GM18861 (cell line): ENCODE results near the gene RTN4R.
"Not testable (repeated sequence)": the region's sequence is repeated elsewhere in the genome, so short reads cannot be mapped to it uniquely, and the experiment has no call there.

Source experiments
- ATAC-seq: cut with Tn5 transposase; IDR thresholded peaks from one replicate; pipeline ENCODE4 v1.9.1; 2021; ENCODE audit not compliant: unreplicated experiment

RTN4R gene

DNA sequence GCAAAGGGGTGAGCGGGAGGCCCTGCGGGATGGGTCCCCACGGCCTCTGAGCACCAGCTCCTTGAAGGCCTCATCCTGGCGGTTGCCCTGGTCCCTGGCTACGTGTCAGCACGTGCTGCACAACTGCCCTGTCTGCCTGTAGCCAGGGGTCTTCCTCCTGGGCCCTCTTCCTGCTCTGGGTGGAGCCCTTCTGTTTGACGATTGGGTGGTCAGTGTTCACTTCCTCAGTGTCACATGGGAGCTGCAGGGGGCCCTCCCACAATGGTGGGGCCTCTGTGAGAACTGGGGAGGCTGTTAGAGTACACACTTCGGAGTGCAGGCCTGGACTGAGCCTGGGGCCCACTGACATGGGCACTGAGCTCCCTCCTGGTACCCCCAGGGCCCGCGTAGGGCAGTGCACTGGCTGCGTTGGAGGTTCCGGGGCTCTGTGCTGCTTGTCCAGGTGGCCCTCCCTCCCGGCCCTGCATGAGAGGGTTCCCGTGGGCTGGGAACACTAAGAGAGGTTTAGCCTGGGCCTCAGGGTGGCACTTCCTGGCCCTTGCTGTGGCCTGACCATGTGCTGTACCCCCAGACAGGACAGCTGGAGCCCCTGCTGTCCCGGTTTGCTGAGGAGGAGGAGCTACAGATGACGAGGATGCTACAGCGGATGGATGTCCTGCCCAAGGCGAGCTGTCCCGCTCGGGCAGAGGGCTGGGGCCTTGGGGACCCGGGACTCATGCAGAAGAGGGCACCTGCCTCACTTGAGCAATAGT, 38.0 kb upstream of the RTN4R start:
- ATAC-seq: no peak

DNA sequence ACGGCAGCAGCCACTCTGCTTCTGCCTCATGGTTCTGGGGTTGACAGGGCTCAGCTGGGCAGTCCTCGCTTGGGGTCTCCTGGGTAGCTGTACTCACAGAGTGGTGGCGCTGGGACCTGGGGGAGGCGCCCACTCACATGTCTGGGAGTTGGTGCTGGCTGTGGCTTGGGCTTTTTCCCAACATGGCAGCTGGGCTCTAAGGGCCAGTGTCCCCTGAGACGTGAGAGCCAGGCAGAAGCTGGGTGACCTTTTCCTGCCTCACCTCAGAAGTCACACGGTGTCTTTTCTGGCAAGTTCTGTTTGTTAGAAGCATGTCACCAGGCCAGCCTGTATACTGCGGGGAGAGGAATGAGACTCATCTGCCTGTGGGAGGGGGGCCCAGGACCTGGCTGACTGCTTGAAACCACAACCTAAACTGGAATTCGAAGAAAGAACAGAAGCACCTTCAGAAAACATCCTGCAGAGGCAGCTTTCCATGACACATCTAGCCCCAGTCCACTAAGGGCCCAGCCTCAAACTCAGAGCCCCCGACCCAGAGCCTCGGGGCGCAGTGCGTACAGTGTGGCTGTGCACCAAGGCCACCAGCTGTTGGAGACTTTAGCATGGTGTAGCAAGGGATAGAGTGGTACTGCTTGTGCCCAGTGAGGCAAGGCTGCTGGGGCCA, 37.2 kb upstream of the RTN4R start:
- not testable (repeated sequence) for ATAC-seq

DNA sequence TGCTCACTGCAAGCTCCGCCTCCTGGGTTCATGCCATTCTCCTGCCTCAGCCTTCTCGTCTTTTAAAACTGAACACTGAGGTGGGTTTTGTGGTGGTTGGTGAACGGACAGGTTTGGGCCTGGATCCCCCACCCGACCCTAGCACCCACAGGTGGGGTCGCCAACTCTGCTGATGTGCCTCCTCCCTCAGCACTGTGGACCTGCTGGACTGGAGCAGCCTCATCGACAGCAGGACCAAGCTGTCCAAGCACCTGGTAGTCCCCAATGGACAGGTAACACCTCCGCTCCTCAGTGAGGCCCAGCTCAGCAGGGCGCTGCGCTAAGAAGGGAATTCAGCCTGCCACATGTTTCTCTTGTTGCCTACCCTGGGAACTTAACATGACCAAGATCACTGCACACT, 36.5 kb upstream of the RTN4R start:
- ATAC-seq: no peak

DNA sequence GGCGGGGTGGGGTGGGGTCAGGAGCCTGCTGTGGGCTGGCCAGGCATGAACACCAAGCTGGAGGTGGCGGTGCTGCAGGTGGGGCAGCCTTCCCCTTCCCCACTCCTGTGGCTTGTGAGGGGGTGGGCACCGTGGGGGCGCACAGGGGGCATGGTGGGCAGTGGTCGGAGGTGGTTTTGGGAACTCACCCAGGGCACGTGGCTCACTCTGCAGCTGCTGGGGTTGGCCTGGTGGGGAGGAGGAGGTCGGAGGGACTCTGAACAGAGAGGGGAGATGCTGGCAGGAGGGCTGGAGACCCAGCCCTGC, 35.1 kb upstream of the RTN4R start:
- ATAC-seq: not testable (repeated sequence)

DNA sequence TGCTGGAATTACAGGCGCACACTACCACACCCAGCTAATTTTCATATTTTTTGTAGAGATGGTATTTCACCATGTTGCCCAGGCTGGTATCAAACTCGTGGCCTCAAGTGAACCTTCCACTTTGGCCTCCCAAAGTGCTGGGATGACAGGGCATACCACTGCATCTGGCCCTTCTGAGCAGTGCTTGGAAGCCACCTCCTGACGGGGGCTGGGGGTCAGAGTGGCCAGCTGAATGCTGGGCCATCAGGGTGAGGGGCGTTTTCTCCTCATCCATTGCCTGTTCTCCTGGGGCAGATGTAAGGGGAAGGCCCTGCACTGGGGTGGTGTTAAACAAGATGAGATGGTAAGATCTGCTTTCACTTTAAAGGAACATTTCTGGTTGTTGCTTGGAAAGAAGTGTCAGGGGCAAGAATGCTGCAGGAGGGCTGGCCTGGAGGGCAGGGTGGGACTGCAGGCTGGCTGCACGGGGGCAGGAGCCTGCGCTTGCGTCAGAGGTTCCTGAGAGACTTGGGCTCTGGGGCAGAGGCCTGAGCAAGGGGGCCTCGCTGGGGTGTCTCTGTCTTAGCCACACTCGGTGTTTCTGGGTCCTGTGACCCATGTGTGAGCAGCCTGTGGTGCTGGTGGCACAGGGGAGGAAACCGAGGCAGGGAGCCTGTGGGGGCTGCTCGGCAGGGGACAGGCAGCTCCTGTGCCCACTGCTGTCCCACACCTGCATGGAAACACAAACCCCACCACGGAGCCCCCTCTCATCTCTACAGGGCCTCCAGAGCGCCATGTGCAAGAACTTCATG, 34.5 kb upstream of the RTN4R start:
- ATAC-seq: no peak

DNA sequence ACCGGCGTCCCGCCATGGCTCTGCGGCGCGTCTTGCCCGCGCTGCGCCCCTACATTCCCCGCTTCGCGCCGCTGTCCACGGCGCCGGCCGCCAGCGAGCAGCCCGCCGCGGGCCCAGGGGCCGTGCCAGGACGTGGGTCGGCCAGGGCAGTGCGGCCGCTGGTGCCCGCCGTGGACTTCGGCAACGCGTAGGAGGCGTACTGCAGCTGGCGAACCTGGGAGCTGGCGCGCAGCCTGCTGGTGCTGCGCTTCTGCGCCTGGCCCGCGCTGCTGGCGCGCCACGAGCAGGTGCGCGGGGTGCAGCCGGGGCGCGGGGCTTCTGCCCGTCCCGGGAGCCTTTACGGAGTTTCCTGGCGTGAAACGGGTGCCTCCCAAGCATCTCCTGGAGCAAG, 31.6 kb upstream of the RTN4R start:
- ATAC-seq: no peak

DNA sequence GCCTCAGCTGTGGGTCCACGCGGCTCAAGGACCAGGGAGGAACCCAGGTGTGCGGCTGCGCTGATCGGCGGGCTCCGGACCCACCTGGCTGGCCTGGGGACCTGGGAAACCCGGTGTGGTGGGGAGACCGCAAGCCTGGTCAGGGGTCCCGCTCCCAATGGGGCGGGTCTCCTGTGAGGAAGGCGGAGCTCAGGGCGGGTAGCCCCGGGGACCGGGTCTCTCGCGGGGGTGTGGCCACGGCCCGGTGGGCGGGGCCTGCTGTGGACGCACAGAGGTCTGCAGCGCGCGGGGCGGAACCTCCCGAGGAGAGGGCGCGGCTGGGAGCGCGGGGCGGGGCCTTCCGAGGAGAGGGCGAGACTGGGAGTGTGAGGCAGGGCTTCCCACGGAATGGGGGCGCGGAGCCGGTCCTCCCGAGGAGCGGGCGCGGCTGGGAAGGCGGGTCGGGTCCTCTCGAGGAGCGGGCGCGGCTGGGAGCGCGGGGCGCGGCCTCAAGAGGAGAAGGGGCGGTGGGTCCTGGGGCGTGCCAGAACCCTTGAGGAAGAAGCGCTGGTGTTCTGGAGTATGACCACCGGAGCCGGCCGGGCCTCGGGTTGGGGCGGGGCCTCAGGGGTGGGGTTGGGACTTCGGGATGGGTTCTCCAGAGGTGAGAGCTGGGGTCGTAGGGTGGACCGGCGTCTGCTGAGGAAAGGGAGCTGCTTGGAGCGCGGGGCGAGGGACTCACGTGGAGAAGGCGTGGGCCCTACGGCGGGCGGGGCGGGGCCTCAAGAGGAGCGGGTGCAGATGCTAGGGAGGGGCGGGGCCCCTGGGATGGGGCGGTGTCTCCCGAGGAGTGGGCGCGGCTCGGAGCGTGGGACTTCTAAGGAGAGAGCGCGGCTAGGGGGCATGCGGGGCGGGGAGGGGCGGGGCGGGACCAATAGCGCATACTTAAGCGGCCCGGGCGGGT, 31.0 kb upstream of the RTN4R start:
- no peak for ATAC-seq

DNA sequence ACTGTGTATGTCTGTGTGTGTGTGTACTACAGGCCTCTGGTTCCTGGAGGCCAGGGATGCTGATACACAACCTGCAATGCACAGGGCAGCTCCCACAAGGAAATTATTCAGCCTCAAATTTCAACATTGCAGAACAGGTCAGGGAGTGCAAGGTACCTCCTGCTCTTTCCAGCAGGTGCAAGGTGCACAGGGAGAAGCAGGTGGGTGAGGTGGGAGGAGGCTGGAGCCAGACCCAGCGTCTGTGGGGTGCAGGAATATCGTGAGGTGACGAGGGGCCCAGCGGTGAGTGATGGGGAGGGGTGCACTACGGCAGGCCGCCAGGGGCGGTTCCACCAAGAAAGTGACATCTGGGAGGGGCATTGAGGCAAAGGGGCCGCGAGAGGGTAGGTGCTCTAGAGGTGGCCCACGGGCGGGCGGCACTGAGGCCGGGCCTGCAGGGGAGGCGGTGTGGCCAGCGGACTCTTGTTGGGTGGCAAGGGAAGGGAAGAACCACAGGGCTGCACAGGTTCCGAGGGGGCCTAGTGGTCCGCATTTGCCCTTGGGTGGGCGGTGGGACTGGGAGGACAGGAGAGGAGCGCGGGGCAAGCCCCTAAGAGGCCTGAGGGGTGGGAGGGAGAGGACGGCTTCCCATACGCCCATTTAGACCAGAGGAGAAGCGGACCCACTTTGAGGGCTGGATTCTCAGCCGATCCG, 30.1 kb upstream of the RTN4R start:
- ATAC-seq: no peak

DNA sequence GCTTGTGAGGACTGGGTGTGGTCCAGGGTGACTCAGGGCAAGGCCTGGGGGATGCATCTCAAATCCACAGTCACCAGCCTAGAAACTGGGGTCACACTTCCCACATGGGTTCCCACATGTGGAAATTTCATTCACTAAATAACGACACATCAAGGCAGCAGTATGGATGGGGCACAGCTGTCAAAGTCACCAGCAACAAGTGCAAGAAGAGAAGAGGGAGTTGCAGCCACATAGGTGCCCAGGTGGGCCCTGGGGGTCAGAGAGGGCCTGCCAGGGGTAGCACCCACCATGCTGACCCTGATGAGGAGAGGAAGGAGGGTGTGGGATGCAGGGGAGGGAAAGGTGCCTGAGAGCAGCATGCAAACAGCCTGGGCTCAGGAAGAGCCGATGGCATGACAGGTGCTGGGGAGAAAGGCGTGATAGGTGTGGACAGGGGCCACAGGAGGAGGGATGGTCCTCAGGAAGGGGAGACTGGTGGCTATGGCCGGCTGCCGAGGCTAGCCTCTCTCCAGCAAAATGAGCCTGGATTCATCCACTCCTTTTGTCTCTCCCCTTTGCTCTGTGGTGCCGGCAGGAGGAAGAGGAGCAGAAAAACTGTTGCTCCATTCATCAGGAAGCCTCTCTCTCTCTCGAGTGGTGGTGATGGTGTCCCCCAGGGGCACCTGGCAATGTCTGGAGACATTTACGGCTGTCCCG, 29.4 kb upstream of the RTN4R start:
- ATAC-seq: no peak

DNA sequence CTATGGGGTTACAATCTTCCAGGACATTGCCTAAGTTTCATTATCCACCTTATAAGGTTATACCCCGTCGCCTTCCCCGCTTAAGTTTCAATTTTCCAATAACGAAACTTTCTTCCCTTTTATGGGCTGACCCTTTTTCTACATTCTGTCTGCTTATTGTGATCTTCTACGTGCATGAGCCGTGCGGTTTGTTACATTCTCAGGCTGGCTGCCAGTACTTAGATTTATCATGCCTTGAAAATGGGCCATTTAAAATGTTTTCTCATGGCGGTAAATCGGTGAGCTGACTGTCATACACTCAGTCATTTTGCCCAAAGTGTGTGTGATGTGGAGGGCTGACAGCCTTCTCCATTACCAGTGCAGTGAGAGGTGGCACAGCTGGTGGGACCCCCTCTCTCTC, 28.5 kb upstream of the RTN4R start:
- no peak for ATAC-seq

DNA sequence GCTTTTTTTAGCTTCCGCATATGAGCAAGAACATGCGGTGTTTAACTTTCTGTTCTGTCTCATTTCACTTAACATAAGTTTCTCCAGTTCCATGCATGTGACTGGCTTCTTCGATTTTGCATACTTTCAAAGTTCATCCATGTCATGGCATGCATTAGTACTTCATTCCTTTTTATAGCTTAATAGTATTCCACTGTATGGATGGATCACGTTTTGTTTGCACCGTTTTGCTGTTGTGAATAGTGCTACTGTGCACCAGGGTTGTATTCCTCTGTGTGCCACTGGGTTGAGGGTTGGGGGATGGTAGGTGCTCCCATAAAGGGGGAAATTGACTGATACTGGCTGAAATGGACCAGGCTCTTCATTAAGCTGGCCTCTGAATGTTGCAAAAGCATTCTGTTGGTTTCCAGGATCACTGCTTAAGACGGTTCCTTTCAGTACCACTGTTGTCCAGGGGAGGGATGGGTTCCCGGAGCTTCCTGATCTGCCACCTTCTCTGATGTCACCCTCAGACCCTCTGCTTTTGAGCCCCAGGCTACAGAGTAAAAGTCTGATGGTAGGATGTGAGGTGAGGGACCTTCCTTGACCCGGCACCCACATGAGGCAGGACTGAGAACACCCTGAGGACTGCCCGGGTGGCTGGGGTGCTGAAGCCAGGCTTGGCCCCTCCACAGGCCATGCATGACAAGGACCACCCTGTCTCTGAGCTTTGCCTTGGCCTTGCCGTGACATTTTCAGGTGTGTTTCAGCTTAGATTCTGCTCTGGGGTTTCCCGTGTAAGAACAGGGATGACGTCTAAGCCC, 27.3 kb upstream of the RTN4R start:
- ATAC-seq: no peak

DNA sequence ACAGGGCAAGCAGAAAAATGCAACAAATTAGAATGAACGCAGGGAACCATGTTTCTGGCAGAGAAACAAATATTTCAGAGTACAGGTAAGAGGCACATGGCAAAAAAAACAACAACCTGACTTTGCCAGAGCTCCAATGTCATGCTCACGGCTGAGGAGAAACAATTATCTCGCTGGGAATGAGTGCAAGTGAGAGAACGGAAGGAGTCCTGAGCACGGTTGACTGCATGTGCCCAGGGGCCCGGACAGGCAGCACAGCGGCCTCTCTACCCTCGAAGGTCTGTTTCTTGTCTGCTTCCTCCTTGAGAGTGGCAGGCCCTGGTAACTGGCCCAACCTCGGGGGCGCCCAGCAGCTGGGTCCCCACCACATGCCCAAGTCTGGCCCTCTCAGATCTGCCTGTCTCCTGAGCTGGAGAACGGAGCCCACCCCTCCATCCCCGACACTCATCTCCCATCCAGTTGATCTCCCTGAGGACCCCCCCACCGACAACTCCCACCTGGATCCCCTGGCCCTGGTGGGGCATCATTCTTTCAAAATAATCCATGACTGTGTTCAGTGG, 24.6 kb upstream of the RTN4R start:
- ATAC-seq: no peak

DNA sequence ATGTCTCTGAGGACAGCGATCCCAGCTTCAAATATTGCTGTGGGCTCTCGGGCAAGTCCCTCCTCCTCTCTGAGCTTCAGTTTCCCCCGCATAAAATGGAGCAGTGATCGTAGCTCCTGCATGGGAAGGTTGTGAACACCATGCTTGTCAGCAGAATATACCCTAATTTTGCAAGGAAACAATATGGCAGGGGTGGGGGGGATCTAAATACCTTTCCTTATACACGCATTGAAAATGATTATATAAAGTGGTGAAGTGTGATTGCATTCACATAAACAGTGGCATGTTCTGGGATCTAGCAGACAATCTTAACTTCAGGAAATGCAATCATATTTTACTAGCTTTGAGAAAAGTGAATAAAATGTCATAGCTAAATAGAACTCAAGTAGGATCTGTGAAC, 24.0 kb upstream of the RTN4R start:
- ATAC-seq: no peak

DNA sequence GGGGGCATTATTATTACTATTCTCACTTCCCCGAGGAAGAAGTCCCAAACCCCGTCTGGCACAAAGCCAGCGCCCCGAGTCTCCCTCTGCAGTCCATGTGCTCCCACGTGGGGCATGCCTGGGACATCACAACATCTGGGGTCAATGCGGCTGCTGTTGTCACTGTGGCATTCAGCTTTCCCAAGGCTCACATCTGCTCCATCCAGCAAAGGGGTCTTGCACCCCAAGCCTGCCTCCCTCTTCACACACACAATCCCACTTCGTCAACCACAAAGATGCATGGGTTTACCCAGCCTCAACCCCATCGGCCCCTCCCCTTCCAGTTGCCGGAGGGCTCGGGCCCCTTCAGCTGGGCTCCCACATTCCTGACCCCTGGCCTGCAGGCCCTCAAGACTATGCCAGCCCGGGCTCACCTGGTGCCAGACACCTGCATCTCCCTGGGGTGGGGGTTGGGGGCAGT, 23.5 kb upstream of the RTN4R start:
- no peak for ATAC-seq

DNA sequence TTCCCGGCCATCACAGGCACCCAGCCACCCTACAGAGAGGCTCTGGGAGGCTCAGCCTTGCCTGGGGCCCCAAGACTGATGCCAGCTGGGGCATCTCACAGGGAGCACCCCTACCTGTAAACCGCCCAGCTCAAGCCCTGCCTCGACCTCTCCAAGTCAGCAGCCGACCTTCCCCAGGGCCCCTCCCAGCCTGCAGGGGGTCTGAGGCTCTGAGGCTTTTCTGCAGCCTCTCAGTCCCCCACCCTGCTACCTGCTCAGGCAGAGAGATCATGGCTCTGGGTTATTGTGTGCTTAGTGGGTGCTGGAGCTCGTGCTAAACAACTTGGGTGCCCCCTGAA, 23.1 kb upstream of the RTN4R start:
- no peak for ATAC-seq

DNA sequence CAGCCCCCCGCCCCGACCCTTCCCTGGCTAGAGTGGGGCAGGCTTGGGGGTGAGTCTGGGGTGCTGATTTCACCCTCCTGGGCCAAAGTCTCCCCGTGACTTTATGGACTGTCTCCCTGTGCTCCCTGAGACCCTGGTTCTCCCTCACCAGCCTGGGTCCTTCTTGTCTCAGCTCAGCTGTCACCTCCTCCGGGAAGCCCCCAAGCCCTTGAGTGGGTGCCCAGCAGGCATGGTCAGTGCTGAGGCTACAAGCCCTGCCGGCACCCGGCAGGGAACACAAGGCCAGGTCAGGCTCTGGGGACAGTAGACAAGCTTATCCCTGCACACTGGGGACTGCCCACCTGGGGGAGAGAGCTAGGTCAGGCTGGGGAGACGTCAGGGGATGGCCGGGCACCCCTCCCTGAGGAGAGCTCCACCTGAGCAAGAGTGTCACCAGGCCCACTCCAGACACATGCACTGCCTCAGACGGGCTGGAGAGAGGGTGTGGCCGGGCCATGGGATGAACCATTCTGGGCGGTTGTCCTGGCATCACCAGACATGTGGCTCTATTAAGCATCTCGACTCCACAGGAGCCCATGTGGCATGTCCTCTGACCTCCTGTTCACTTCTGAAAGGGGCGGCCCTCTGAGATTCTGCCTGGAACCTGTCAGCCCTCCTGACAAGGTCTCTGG, 22.6 kb upstream of the RTN4R start:
- ATAC-seq: no peak

DNA sequence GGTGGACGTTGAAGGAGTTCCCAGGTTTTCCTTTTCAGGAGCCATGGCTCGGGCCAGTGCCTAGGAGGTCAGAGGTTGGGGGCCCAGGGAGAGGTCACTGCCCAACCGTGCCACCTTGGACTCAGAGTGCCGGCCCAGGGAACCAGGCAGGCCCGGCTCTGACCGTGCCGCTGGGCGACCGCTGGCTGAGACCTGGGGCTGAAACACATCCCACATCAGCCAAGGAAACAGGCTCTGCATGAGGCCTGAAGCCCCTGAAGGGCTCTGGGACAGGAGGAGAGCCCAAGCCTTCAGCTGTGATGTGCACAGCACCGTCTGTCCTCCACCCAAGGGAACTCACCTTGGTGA, 21.9 kb upstream of the RTN4R start:
- no peak for ATAC-seq
